ENCODE measurements around the gene RAB4B. TPM values are rescaled to one million over a fixed set of nuclear protein-coding genes. Genes with fewer than 3 reads are reported as not detected.

The RAB4B gene, protein sequence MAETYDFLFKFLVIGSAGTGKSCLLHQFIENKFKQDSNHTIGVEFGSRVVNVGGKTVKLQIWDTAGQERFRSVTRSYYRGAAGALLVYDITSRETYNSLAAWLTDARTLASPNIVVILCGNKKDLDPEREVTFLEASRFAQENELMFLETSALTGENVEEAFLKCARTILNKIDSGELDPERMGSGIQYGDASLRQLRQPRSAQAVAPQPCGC
- total RNA-seq (2022; extraction: Qiagen RNA extraction): 14.5 to 21.3 TPM (median 20.2 TPM) in 5 replicates

DNA sequence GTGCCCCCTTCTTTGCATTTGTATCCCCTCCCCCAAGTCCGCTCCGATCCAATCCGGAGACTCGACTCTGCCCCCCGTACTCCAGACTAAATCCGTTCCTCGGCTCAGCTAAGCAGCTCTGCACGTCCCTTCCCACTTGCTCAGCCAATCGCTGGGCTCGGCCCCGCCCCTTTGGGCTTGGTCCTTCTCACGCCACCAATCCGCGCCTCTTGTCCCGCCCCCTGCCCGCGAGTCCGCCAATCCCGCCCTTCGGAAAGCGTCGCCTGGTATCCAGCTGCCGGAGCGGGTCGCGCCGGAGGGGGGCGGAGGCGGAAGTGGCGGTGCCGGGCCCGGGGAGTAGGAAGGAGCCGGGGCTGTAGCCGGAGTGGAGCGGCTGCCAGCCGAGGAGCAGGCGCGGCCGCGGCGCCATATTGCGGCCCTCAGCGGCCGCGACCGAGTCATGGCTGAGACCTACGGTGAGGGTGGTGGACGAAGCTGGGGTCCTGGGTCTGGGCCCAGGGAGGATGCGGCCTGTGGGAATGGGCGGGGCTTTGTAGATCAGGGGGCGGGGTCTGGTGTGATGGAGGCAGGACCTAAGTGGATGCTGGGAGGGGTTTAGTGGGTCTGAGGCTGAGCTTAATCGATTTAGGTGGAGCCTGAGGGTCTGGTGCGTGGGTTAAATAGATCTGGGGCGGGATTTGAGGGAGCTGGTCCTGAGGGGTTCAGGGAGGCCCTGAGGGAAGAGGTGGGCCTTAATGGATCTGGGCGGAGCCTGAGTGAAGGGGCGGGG lies at the start of gene RAB4B:
TSS of gene RAB4B (plus strand) at position 311 of the 769 bp plus-strand sequence. CDS start at position 440, 129 bp downstream.

DNA sequence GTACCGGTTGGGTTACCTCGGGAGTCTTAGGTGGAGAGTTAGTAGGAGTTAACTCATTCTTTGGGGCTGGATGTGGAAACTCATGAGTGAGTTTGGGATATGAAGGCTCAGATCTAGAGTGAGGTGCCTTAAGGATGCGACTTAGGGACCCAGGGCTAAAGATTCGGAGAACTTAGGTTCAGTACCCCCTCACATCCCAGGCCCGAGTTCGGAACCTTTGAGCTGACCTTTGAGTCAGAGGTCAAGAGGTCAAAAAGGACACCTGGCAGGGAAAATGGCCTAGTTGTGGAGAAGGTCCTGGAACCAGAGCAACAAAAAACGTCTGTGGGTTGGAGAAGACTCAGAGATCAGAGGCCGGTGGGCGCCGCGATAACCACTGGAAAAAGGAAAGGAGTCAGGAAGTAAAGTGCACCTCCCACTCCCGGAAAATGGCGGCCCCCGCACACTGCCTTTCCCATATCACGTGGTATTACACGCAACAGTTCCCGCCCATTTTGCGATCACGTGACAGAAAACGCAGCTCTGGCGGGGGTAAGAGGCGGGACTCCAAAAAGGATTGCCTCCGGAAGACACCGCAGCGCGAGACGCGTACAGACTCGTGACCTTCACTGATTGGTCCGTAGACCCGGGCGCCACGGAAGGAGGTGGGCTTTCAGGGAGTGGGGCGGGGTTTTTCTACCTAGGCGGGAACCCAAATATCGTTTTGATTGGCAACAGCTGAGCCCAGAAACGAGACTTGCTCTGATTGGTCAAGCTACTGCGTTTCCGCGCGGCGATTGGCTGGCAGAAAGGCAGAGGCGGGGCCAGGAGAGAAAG lies 27.8 kb upstream of the RAB4B start, which contains the start of gene ACTMAP:
TSS of gene ACTMAP (minus strand) at position 420 of the 816 bp plus-strand sequence. CDS start 674 bp downstream, outside the sequence.

DNA sequence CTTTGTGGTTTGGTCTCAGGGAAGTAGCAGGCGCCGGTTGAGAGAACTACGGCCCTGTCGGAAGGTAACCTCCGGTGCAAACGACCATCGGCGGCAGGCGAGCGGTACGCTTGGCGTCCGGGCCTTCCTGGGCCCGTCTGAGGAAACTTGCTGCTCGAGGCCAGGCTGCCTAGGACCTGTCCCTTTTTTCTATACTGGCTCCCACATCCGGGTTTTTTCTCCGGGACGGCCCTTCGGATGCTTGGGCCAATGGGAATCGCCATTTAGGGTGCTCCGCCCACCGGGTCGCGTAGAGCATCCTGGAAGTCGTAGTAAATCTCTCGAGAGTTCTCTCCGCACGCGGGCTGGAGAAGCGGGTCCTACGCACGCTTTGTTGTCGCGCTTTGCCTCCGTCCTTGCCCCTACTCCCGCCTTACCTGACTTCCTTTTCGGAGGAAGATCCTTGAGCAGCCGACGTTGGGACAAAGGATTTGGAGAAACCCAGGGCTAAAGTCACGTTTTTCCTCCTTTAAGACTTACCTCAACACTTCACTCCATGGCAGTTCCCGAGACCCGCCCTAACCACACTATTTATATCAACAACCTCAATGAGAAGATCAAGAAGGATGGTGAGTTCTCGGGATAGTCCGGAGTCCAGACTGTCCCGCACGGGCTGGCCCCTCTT lies 27.0 kb upstream of the RAB4B start, which contains the start of gene SNRPA:
TSS of gene SNRPA (plus strand) at position 330 of the 664 bp plus-strand sequence. CDS start at position 536, 206 bp downstream.

DNA sequence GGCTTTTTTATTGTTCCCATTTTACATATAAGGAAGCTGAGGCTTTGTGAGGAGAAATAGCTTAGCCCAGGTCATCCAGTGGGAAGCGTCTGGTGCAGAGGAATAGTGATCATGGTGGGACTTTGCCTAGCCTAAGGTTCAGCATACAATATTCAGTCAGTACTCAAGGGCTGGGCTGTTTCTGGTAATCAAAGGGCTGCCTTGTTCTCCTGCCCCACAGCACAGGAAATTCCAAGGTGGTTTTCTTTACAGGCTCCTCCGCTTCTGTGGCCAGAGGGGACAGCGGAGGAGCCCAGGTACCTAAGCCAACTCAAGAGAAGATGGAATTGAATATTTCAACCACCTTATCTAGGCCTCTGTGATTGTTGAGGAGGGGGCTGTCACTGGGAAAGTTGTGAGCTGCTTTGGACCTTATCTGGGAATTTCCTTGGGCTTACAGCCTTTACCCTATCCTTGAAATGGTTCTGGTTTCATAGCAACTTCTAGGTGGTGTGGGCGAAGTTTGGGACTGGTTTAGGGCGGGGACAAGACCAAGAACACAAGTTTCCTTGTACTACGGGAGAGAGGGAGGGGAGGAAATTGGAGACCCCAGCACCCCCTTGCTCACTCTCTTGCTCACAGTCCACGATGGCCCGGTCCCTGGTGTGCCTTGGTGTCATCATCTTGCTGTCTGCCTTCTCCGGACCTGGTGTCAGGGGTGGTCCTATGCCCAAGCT lies 3.0 kb upstream of the RAB4B start, which contains the start of gene MIA:
TSS of gene MIA (plus strand) at position 606 of the 716 bp plus-strand sequence. CDS start at position 628, 22 bp downstream.

DNA sequence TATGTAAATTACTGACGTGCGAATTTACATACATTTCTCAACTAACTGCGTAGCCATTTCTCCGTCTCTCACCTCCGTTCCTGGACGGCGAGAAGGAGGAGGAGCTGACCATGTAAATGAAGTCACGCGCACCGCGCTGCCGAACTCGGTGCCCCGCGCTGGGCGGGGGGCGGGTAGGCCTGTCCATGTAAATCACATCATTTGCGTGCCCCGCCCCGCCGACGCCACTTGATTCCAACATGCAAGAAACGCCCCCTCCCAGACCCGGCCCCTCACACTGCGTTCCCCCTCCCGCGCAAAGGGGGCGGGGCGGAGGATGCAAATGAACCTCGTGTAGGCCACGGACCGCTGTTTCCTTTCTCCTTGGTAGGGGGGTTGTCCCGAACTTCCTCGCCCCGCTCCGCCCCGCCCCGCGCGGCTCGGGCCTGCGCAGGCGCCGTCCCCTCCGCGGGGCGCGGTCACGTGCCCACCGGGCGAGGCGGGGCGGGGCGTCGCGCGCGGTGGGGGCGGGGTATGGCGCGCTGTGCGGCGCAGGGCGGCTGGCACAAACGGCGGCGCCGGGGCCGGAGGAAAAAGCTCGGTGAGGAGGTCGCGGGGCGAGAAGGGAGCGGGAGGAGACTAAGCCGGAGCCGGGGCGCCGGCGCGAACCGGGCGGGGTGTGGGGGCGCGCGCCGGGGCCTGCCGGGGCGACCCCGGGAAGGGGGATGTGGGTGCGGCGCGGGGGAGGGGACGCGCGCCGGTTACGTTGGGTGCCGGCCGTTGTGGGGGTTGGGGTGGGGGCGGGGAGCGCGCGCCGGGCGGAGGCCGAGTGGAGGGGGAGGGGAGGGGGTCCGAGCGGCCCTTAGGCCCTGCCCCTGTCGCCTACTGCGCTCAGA lies 20.9 kb downstream of the RAB4B start, which contains the start of gene EGLN2:
TSS of gene EGLN2 (plus strand) at position 509 of the 875 bp plus-strand sequence. CDS start 1,382 bp downstream, outside the sequence.

Other genes starting within 250 kb of the RAB4B start
- gene SHKBP1, start 201.4 kb upstream of the RAB4B start, total RNA-seq (2022; extraction: Qiagen RNA extraction): 102 to 155 TPM (median 145 TPM) in 5 replicates
- 42.1 to 73.1 TPM (median 63.4 TPM) in 5 replicates for gene LTBP4, start 176.9 kb upstream of the RAB4B start, total RNA-seq (2022; extraction: Qiagen RNA extraction)
- gene NUMBL, start 87.6 kb upstream of the RAB4B start, total RNA-seq (2022; extraction: Qiagen RNA extraction): 48.5 to 75.7 TPM (median 69.8 TPM) in 5 replicates
- 65.4 to 82.0 TPM (median 78.4 TPM) in 5 replicates for gene COQ8B, start 61.4 kb upstream of the RAB4B start, total RNA-seq (2022; extraction: Qiagen RNA extraction)
- gene ITPKC, start 61.1 kb upstream of the RAB4B start, total RNA-seq (2022; extraction: Qiagen RNA extraction): 18.0 to 22.5 TPM (median 20.6 TPM) in 5 replicates
- 15.0 to 18.8 TPM (median 18.3 TPM) in 5 replicates for gene ACTMAP, start 27.8 kb upstream of the RAB4B start, total RNA-seq (2022; extraction: Qiagen RNA extraction)
- 155 to 192 TPM (median 160 TPM) in 5 replicates for gene SNRPA, start 27.0 kb upstream of the RAB4B start, total RNA-seq (2022; extraction: Qiagen RNA extraction)
- 0.57 TPM in 1 of 5 replicates, not detected in the others for gene MIA, start 2.7 kb upstream of the RAB4B start, total RNA-seq (2022; extraction: Qiagen RNA extraction)
- gene EGLN2, start 20.9 kb downstream of the RAB4B start, total RNA-seq (2022; extraction: Qiagen RNA extraction): 66.7 to 94.6 TPM (median 91.9 TPM) in 5 replicates
- gene CYP2A6, start 72.2 kb downstream of the RAB4B start, total RNA-seq (2022; extraction: Qiagen RNA extraction): 0.10 TPM in 1 of 5 replicates, not detected in the others
- not detected in 5 replicates for gene CYP2A7, start 104.0 kb downstream of the RAB4B start, total RNA-seq (2022; extraction: Qiagen RNA extraction)
- 0.05 to 0.08 TPM in 2 of 5 replicates, not detected in the others for gene CYP2B6, start 213.0 kb downstream of the RAB4B start, total RNA-seq (2022; extraction: Qiagen RNA extraction)